Upper lobe of left lung (tissue), 6 donors: ENCODE data around the gene POLN. TPM values are rescaled to one million over a fixed set of nuclear protein-coding genes. Genes with fewer than 3 reads are reported as not detected.
A peak's percentile ranks its signal among the peaks of the same experiment; 100 is the strongest.

Experiments used
- ATAC-seq, 2 donors: fragments of 200-7000 bp; cut with Tn5 transposase; one replicate each; pipeline ENCODE4 v1.9.1; 2022; ENCODE audit warnings: mild to moderate bottlenecking in 2 of 2, moderate library complexity in 2 of 2; ENCODE audit not compliant: low FRiP score in 2 of 2
- DNase-seq, 2 donors: peaks; one replicate each; pipeline ENCODE4 v3.0.0-alpha.2; 2019 to 2020
- H3K27ac ChIP-seq, 4 donors: fragments of 200-600 bp; sonication (generic); one replicate each; pipeline ENCODE4 v1.5.1; 2016 to 2019
- H3K27me3 ChIP-seq, 4 donors: fragments of 200-600 bp; sonication (generic); one replicate each; pipeline ENCODE4 v1.5.1; 2017 to 2019
- H3K36me3 ChIP-seq, 4 donors: fragments of 200-600 bp; sonication (generic); one replicate each; pipeline ENCODE4 v1.5.1; 2016 to 2019
- H3K4me1 ChIP-seq, 4 donors: fragments of 200-600 bp; sonication (generic); one replicate each; pipeline ENCODE4 v1.5.1; 2018 to 2019
- H3K4me3 ChIP-seq, 4 donors: fragments of 200-600 bp; sonication (generic); one replicate each; pipeline ENCODE4 v1.5.1; 2017 to 2019; ENCODE audit warnings: mild to moderate bottlenecking in 2 of 4, moderate library complexity in 1 of 4
- H3K9me3 ChIP-seq, 4 donors: fragments of 200-600 bp; sonication (generic); one replicate each; pipeline ENCODE4 v1.5.1; 2018 to 2019
- CTCF ChIP-seq, 6 experiments: fragments of 450-650 bp in 4 of 6; fragments of 200-600 bp in 2 of 6; sonication (generic) in 2 of 6; IDR thresholded peaks; one replicate each; pipeline ENCODE4 v1.5.1; 2016 to 2019; ENCODE audit warnings: antibody characterized with exemption in 6 of 6
- EP300 ChIP-seq, 4 donors: sonication (generic); formaldehyde crosslinking; IDR thresholded peaks; one replicate each; pipeline ENCODE4 v1.5.1; 2017; ENCODE audit warnings: antibody characterized with exemption in 4 of 4, control low read depth in 2 of 4
- POLR2A ChIP-seq, 4 donors: fragments of 450-650 bp; IDR thresholded peaks; one replicate each; pipeline ENCODE4 v1.5.1; 2016 to 2017; ENCODE audit warnings: antibody characterized with exemption in 4 of 4, mild to moderate bottlenecking in 2 of 4
- POLR2AphosphoS5 ChIP-seq, 2 donors: sonication (generic); formaldehyde crosslinking; IDR thresholded peaks; one replicate each; pipeline ENCODE4 v1.5.1; 2017; ENCODE audit warnings: antibody characterized with exemption in 2 of 2
- WGBS, 2 donors: methylation state at CpG; one replicate each; pipeline ENCODE4 v1.1.5; 2017 to 2018; 5-methylcytosine and 5-hydroxymethylcytosine counted together
- total RNA-seq, 6 donors: library from RNA; depleted of rRNA in 4 of 6; stranded (reverse); fragments of >200 nt in 4 of 6; gene quantifications; one replicate each; pipeline versions ENCODE4 v1.1.0 to v1.2.1, GENCODE V29; 2016 to 2021
- donor health status: DM: no; HTN: no; CAD: no; lungs with moderate emphysema.
- donor health status: DM: no; HTN: yes; CAD: no; lungs with severe emphysema.

Gene POLN
- total RNA-seq, 6 donors from 2014 or later: 0.89 to 5.5 (median 2.6) TPM

DNA sequence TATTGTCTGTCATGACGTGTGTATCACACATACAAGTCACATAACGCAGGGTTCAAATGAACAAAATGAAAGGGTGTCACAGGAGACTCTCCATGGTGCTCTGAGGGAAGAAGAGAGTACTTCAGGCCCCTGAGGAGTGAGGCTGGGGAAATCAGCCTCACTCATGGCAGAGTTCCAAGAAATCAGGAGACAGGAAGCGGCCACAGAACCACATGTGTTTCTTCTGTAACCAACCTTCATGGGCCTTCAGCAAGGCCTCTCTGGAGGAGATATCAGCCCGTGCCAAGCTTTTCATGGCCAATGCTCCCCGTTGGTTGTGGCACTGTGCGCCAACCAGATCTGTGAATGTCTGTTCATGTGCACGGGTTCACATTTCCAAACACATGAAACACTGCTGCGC lies 106.8 kb downstream of the POLN start:
- no peaks in the 10 kb centered on the region for H3K36me3 ChIP-seq
- no peak overlapping the region for H3K4me3 ChIP-seq
- TF ChIP-seq POLR2A (IDR thresholded peaks at IDR 0.05) (no peak), CTCF (IDR thresholded peaks at IDR 0.05) (no peak)
- ATAC-seq: no peak
- no peaks in the 10 kb centered on the region for H3K27me3 ChIP-seq
- no peak overlapping the region for H3K27ac ChIP-seq
- no peaks in the 10 kb centered on the region for H3K4me1 ChIP-seq
- WGBS, 2 donors: 49 to 52% methylated on average over 5 to 8 of the region's 8 CpGs
- DNase-seq: no peak
- H3K9me3 ChIP-seq: peaks cover 9 to 16% (median 13%) of the 10 kb centered on the region in 4 donors

- DNase-seq (no peak), ATAC-seq (no peak)
- H3K4me1 ChIP-seq: no peaks in the 10 kb centered on the region
- no peak overlapping the region for H3K4me3 ChIP-seq
- H3K36me3 ChIP-seq: no peaks in the 10 kb centered on the region
- H3K27ac ChIP-seq: no peak overlapping the region
- H3K9me3 ChIP-seq: peaks cover 9 to 16% (median 13%) of the 10 kb centered on the region in 4 donors
- H3K27me3 ChIP-seq: no peaks in the 10 kb centered on the region
- TF ChIP-seq POLR2AphosphoS5 (IDR thresholded peaks at IDR 0.05) (no peak), POLR2A (IDR thresholded peaks at IDR 0.05) (no peak), CTCF (IDR thresholded peaks at IDR 0.05) (no peak), EP300 (IDR thresholded peaks at IDR 0.05) (no peak)
These were observed 109.5 kb downstream of the POLN start for GRCh38 chr4:2132438-2132837.

DNA sequence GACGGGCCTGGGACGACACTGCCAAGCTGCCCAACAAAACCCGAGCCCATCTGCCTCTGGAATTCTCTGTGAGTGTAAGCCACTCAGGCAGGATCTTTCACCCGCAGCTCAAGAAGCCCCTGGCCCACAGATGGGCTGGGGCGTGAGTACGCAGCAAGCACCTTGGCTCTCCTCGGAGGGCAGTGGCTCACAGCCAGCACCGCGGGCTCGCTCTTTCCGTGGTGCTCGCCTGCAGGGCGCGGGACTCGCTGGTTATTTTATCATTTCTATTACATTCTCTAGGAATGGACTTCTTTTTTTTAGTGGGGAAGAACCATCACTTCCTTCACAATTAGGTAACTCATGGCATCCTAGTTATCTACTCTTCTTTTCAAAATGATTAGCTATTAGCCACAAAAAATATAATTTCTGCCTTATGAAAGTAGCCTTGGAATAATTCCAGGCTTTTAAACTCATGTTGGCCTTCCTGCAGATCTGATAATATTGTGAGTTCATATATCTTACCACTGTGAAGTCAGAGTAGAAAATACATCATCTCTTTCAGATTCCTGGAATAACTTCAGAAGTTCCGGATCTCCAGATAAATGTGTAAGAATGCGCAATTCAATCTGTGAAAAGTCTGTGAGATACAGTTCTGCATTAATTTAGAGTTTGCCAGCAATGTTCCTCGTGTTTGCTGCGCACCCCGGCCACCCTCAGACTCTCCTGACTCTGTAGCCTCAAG lies 114.2 kb downstream of the POLN start:
- H3K4me1 ChIP-seq: no peaks in the 10 kb centered on the region
- no peak for TF ChIP-seq POLR2AphosphoS5 (IDR thresholded peaks at IDR 0.05)
- TF ChIP-seq POLR2A (IDR thresholded peaks at IDR 0.05): no peak
- TF ChIP-seq EP300 (IDR thresholded peaks at IDR 0.05): no peak
- TF ChIP-seq CTCF (IDR thresholded peaks at IDR 0.05): no peak
- H3K36me3 ChIP-seq: no peaks in the 10 kb centered on the region
- DNase-seq (peak in 1 of 2 donors; percentile 50), ATAC-seq (no peak)
- H3K9me3 ChIP-seq: peaks cover 8 to 13% (median 10%) of the 10 kb centered on the region in 4 donors
- H3K27ac ChIP-seq: no peak overlapping the region
- 81 to 89% methylated on average over 20 of the region's 20 CpGs for WGBS, 2 donors
- no peaks in the 10 kb centered on the region for H3K27me3 ChIP-seq
- H3K4me3 ChIP-seq: no peak overlapping the region

DNA sequence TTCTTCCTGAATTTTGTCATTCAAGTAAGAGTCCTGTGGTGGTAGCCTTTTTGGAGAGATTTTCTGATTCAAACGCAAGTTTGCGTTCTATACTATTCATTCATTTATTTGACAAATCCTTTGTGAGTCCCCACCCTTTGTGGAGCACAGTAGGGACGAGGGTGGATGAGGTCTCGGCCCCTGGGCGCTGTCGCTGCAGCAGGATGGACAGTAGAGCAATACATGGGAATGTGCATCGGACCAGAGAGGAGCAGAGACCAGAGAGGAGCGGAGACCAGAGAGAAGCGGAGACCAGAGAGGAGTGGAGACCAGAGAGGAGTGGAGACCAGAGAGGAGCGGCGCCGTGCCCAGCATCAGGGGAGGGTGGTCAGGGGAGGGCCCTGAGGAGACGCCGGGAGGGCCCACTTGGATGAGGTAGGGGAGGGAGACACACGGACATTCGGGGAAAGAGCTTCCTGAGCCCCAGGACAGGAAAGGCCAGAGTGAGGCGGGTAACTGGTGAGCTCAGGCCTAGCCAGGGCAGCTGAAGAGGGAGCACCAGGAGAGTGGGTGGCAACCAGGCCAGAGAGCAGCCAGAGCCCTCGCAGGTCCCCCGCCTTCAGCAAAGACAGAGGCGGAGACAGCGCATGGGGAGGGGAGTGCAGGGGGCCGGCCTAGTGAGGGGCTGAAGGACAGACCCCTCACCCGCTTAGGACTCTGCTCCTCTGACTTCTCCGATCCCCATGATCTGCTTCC lies 115.4 kb downstream of the POLN start:
- Histone ChIP-seq H3K27me3 (no peaks in the 10 kb centered on the region), H3K9me3 (peaks cover 0 to under 1% (median 0%) of the 10 kb centered on the region in 4 donors), H3K36me3 (no peaks in the 10 kb centered on the region), H3K4me3 (no peak overlapping the region), H3K27ac (no peak overlapping the region), H3K4me1 (no peaks in the 10 kb centered on the region)
- no peak for ATAC-seq
- TF ChIP-seq EP300 (IDR thresholded peaks at IDR 0.05): no peak
- no peak for TF ChIP-seq POLR2AphosphoS5 (IDR thresholded peaks at IDR 0.05)
- no peak for TF ChIP-seq POLR2A (IDR thresholded peaks at IDR 0.05)
- TF ChIP-seq CTCF (IDR thresholded peaks at IDR 0.05): no peak
- WGBS, 2 donors: 87 to 89% methylated on average over 22 to 23 of the region's 24 CpGs
- no peak for DNase-seq
